ENCODE results near the gene CDC27.

- TF ChIP-seq CTCF (conservative IDR thresholded peaks at IDR 0.05; ENCODE audit: low read depth, low read length) = no peak
- TF ChIP-seq EZH2 (IDR thresholded peaks at IDR 0.05; ENCODE audit: borderline replicate concordance, low read depth, low read length, poor library complexity, severe bottlenecking) = no peak
Measured at GRCh38 chr17:47188876-47189731, at the start of gene CDC27.
